Osteoblast (primary cell): ENCODE data around the gene AKAP13. TPM values are rescaled to one million over a fixed set of nuclear protein-coding genes. Genes with fewer than 3 reads are reported as not detected.

Experiments
- DNase-seq: peaks from one replicate; pipeline ENCODE4 v3.0.0; 2011; ENCODE audit warnings: low spot score, mixed read lengths; ENCODE audit not compliant: insufficient read length; ENCODE audit errors: missing footprints
- H2AFZ ChIP-seq: 2 replicates; pipeline ENCODE4 v1.6.0; 2011; ENCODE audit warnings: mild to moderate bottlenecking, low read length
- H3K27ac ChIP-seq: 2 replicates; pipeline ENCODE4 v1.5.1; 2011; ENCODE audit warnings: mild to moderate bottlenecking, low read depth, low read length, moderate library complexity
- H3K27me3 ChIP-seq: 2 replicates; pipeline ENCODE4 v1.6.0; 2012; ENCODE audit warnings: mild to moderate bottlenecking, control low read depth, inconsistent platforms, low read length, moderate library complexity; ENCODE audit not compliant: insufficient read depth
- H3K36me3 ChIP-seq: 2 replicates; pipeline ENCODE4 v1.5.1; 2011; ENCODE audit warnings: mild to moderate bottlenecking, low read length, control low read depth, moderate library complexity; ENCODE audit not compliant: insufficient read depth
- H3K4me1 ChIP-seq: 2 replicates; pipeline ENCODE4 v1.5.1; 2011; ENCODE audit warnings: mild to moderate bottlenecking, low read length, control low read depth, moderate library complexity; ENCODE audit not compliant: insufficient read depth
- H3K4me2 ChIP-seq: 2 replicates; pipeline ENCODE4 v1.6.0; 2011; ENCODE audit warnings: mild to moderate bottlenecking, low read length; ENCODE audit not compliant: insufficient read depth
- H3K4me3 ChIP-seq: fragments of 200-600 bp; sonication (generic); 3 replicates; pipeline ENCODE4 v1.5.1; 2012; ENCODE audit warnings: mild to moderate bottlenecking, low read length, inconsistent platforms; ENCODE audit not compliant: insufficient read depth
- H3K79me2 ChIP-seq: 2 replicates; pipeline ENCODE4 v1.6.0; 2012; ENCODE audit warnings: mild to moderate bottlenecking, low read length, control low read depth, inconsistent platforms; ENCODE audit not compliant: insufficient read depth
- H3K9me3 ChIP-seq: 2 replicates; pipeline ENCODE4 v1.5.1; 2011; ENCODE audit warnings: low read depth, low read length, control low read depth
- H4K20me1 ChIP-seq: 2 replicates; pipeline ENCODE4 v1.6.0; 2012; ENCODE audit warnings: mild to moderate bottlenecking, low read length, control low read depth; ENCODE audit not compliant: insufficient read depth
- total RNA-seq: library from RNA; depleted of rRNA; stranded (reverse); fragments of >200 nt; gene quantifications from 2 replicates; pipeline ENCODE4 v1.2.3, GENCODE V29; 2012
- TF ChIP-seq, protein P1 (sequence below): IDR thresholded peaks from 2 replicates; pipeline ENCODE4 v1.5.1; 2011; ENCODE audit warnings: mild to moderate bottlenecking, low read depth, low read length, moderate library complexity; ENCODE audit errors: extremely low read depth

The AKAP13 gene
- total RNA-seq, 1 donor: 77.1 TPM

DNA sequence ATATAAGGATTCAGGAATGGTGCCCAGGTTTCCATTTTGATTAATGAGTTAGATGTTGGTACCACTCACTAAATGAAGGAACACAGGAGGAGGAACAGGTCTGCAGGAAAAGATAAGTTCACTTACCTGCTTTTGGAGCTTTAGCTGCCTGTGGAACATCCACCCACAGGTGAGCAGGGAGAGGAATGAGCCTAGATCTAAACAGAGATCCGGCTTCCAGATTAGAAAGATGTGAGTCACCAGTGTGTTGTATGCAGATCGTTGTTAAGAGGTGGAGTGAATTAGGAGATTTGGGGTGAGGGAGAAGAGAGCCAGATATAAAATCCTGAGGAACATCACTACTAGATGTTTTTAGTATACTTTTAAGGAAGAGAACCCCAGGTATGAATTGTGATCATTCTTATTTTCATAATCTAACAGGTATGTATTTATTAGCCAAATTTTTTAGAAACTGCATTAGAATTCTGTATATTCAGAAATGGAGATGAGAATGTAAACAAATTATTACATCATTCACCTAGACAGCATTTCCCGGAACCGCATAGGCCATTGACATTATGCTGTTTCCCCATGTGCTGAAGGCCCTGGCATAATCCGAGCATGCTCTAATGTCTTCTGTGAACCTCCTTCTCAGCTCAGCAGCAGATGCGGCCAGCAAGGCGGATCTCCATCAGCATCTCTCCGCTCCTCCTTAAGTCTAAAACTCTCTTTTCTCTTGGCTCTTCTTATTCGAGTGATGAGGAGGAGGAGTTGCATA is 296.1 kb downstream of the AKAP13 start:
- Histone ChIP-seq H3K4me2 (no peak overlapping the region), H4K20me1 (no peaks in the 10 kb centered on the region), H3K9me3 (no peaks in the 10 kb centered on the region), H3K27me3 (no peaks in the 10 kb centered on the region), H3K4me1 (peaks cover 10% of the 10 kb centered on the region), H2AFZ (no peak overlapping the region), H3K36me3 (peaks cover 17% of the 10 kb centered on the region), H3K4me3 (no peak overlapping the region), H3K27ac (no peak overlapping the region), H3K79me2 (peaks cover 3% of the 10 kb centered on the region)
- DNase-seq: no peak
- TF ChIP-seq, protein P1, sequence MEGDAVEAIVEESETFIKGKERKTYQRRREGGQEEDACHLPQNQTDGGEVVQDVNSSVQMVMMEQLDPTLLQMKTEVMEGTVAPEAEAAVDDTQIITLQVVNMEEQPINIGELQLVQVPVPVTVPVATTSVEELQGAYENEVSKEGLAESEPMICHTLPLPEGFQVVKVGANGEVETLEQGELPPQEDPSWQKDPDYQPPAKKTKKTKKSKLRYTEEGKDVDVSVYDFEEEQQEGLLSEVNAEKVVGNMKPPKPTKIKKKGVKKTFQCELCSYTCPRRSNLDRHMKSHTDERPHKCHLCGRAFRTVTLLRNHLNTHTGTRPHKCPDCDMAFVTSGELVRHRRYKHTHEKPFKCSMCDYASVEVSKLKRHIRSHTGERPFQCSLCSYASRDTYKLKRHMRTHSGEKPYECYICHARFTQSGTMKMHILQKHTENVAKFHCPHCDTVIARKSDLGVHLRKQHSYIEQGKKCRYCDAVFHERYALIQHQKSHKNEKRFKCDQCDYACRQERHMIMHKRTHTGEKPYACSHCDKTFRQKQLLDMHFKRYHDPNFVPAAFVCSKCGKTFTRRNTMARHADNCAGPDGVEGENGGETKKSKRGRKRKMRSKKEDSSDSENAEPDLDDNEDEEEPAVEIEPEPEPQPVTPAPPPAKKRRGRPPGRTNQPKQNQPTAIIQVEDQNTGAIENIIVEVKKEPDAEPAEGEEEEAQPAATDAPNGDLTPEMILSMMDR: no peak

DNA sequence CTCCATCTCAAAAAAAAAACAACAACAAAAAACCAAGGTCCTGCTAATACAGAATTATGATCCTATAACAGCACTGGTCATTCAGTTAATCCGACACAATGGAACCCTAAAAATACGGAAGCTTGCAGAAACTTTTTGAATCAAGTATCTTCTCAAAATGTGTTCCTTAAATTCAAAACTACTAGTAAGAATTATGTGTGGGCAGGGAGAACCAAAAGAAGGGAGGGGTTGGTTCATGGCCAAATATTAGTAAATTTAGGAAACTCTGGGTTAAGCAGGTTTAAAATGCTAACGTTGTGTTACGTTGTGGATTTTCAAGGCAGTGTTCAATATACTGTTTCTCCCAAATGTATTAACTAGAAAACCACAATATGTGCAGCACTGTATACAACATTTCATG is 298.8 kb downstream of the AKAP13 start:
- Histone ChIP-seq H3K79me2 (peaks cover 3% of the 10 kb centered on the region), H2AFZ (no peak overlapping the region), H3K9me3 (no peaks in the 10 kb centered on the region), H3K4me2 (no peak overlapping the region), H4K20me1 (no peaks in the 10 kb centered on the region), H3K27ac (no peak overlapping the region), H3K4me1 (no peaks in the 10 kb centered on the region), H3K27me3 (no peaks in the 10 kb centered on the region), H3K36me3 (peaks cover 21% of the 10 kb centered on the region), H3K4me3 (no peak overlapping the region)
- TF ChIP-seq, protein P1: no peak
- DNase-seq: no peak

DNA sequence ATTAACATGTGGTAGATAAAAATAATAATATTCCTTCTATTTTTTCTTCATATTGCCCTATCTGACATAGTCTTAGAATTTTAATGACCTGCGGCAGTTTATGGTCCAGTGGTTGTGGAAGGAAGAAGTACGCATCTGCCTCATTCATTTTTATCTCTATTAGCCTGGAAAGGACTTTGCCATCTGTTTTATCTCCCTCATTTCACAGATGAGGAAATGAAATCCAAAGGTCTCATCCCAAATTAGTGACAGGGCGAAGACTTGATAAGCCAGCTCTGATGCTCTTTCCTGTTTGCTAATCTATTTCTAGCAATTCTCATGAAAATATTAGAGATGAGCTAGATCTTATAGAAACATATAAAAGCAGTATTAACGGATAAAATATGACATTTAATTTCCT is 301.0 kb downstream of the AKAP13 start:
- H3K9me3 ChIP-seq: no peaks in the 10 kb centered on the region

DNA sequence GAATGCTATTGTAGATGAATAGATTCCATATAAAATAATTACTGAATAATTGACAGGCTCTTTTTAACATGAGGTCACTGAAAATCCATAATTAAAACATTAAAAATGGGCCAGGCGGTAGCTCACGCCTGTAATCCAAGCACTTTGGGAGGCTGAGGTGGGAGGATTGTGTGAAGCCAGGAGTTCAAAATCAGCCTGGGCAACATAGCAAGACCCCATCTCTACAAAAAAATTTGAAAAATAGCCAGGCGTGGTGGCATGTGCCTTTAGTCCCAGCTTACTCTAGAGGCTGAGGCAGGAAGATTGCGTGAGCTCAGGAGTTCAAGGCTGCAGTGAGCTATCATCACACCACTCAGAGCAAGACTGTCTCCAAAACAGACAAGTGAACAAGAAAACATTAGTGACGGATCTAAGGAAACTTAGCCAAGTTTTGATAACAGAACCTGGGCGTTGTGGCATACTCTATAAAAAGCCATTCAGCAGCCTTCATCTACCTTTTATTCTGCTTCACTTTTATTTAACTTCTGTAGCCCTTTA is 303.8 kb downstream of the AKAP13 start:
- no peak overlapping the region for H3K4me2 ChIP-seq
- H3K9me3 ChIP-seq: no peaks in the 10 kb centered on the region
- H3K79me2 ChIP-seq: no peaks in the 10 kb centered on the region
- no peaks in the 10 kb centered on the region for H3K27me3 ChIP-seq
- no peak for DNase-seq
- peaks cover 13% of the 10 kb centered on the region for H3K36me3 ChIP-seq
- H3K27ac ChIP-seq: no peak overlapping the region
- no peaks in the 10 kb centered on the region for H4K20me1 ChIP-seq
- TF ChIP-seq, protein P1: no peak
- H3K4me1 ChIP-seq: peaks cover 6% of the 10 kb centered on the region
- H2AFZ ChIP-seq: no peak overlapping the region
- H3K4me3 ChIP-seq: no peak overlapping the region

More for the DNA sequence above, 301.0 kb downstream of the AKAP13 start:
- Histone ChIP-seq H3K79me2 (no peaks in the 10 kb centered on the region), H3K27ac (no peak overlapping the region), H3K4me3 (no peak overlapping the region), H2AFZ (no peak overlapping the region), H3K36me3 (peaks cover 24% of the 10 kb centered on the region), H3K27me3 (no peaks in the 10 kb centered on the region), H4K20me1 (no peaks in the 10 kb centered on the region), H3K4me2 (no peak overlapping the region), H3K4me1 (no peaks in the 10 kb centered on the region)
- TF ChIP-seq, protein P1: no peak
- peak; percentile 67 for DNase-seq
